Measurements from ENCODE around the gene CEP128.

DNA sequence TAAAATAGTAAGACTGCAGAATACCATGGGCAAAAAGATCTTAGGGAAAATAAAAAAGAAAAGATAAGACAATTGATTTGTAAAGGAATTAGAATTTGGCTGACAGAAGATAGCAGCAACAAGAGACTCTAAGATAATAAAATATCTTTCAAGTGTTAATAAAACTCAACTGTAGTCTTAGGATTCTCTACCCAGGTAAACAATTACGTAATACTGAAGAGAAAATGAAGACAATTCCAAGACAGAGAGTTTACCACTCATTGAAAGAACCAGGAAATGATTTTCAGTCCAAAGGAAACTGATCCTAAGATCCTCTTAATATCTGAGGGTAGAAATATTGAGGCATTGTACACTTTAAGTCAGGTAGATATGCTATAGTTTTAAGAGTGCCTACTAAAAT lies 321.1 kb downstream of the CEP128 start:
- TF ChIP-seq, protein P1, sequence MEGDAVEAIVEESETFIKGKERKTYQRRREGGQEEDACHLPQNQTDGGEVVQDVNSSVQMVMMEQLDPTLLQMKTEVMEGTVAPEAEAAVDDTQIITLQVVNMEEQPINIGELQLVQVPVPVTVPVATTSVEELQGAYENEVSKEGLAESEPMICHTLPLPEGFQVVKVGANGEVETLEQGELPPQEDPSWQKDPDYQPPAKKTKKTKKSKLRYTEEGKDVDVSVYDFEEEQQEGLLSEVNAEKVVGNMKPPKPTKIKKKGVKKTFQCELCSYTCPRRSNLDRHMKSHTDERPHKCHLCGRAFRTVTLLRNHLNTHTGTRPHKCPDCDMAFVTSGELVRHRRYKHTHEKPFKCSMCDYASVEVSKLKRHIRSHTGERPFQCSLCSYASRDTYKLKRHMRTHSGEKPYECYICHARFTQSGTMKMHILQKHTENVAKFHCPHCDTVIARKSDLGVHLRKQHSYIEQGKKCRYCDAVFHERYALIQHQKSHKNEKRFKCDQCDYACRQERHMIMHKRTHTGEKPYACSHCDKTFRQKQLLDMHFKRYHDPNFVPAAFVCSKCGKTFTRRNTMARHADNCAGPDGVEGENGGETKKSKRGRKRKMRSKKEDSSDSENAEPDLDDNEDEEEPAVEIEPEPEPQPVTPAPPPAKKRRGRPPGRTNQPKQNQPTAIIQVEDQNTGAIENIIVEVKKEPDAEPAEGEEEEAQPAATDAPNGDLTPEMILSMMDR (IDR thresholded peaks at IDR 0.05): no peak
- no peak for TF ChIP-seq POLR2A (IDR thresholded peaks at IDR 0.05)

Data from thyroid gland (tissue), 4 donors.